ENCODE data around the gene PLSCR4. TPM values are rescaled to one million over a fixed set of nuclear protein-coding genes. Genes with fewer than 3 reads are reported as not detected.

Gene PLSCR4
- total and polyA plus RNA-seq, 8 donors: 6.1 to 76.3 (median 18.6) TPM

- Histone ChIP-seq H3K27ac (no peak overlapping the region), H3K4me3 (no peak overlapping the region), H3K27me3 (no peaks in the 10 kb centered on the region), H3K36me3 (no peaks in the 10 kb centered on the region), H3K4me1 (peaks cover 0 to 24% (median 11%) of the 10 kb centered on the region in 4 donors), H3K9me3 (no peaks in the 10 kb centered on the region)
- intact Hi-C loops (cut with DNase I; ENCODE audit: low total_unique reads): no loop called here
- no peak for TF ChIP-seq CTCF (IDR thresholded peaks at IDR 0.05)
- no peak for TF ChIP-seq POLR2AphosphoS5 (IDR thresholded peaks at IDR 0.05)
- TF ChIP-seq EP300 (IDR thresholded peaks at IDR 0.05): no peak
- no peak for TF ChIP-seq POLR2A (IDR thresholded peaks at IDR 0.05)
- no peak for DNase-seq
- 75 to 80% (median 77%) methylated on average over 3 of the region's 3 CpGs for WGBS, 5 donors
Measured at GRCh38 chr3:146279951-146280350, 29.0 kb upstream of the PLSCR4 start.

- H3K27me3 ChIP-seq: no peaks in the 10 kb centered on the region
- peaks cover 0 to 29% (median 12%) of the 10 kb centered on the region in 4 donors for H3K4me1 ChIP-seq
- H3K27ac ChIP-seq: no peak overlapping the region
- DNase-seq: no peak
- intact Hi-C loops (cut with DNase I; ENCODE audit: low total_unique reads): no loop called here
- no peaks in the 10 kb centered on the region for H3K9me3 ChIP-seq
- H3K4me3 ChIP-seq: no peak overlapping the region
- 73 to 88% (median 80%) methylated on average over 2 of the region's 2 CpGs for WGBS, 5 donors
- no peaks in the 10 kb centered on the region for H3K36me3 ChIP-seq
- TF ChIP-seq POLR2AphosphoS5 (IDR thresholded peaks at IDR 0.05) (no peak), CTCF (IDR thresholded peaks at IDR 0.05) (no peak), POLR2A (IDR thresholded peaks at IDR 0.05) (no peak), EP300 (IDR thresholded peaks at IDR 0.05) (no peak)
Measured at GRCh38 chr3:146279013-146279412, 28.1 kb upstream of the PLSCR4 start.

GRCh38 chr3:146277953-146278631 lies 27.2 kb upstream of the PLSCR4 start:
- intact Hi-C loops (cut with DNase I; ENCODE audit: low total_unique reads): no loop called here
- no peak overlapping the region for H3K4me3 ChIP-seq
- H3K27ac ChIP-seq: peak overlapping the region in 3 of 5 donors; percentile 8 to 39 (median 18)
- WGBS, 5 donors: 83 to 95% (median 86%) methylated on average over 2 of the region's 2 CpGs
- peaks cover 0 to 29% (median 12%) of the 10 kb centered on the region in 4 donors for H3K4me1 ChIP-seq
- DNase-seq: peak in 1 of 2 donors; percentile 86
- no peaks in the 10 kb centered on the region for H3K36me3 ChIP-seq
- no peaks in the 10 kb centered on the region for H3K9me3 ChIP-seq
- no peaks in the 10 kb centered on the region for H3K27me3 ChIP-seq
- TF ChIP-seq POLR2A (IDR thresholded peaks at IDR 0.05) (no peak), EP300 (IDR thresholded peaks at IDR 0.05) (no peak), POLR2AphosphoS5 (IDR thresholded peaks at IDR 0.05) (peak in 2 of 3 donors; percentile 4 to 25), CTCF (IDR thresholded peaks at IDR 0.05) (no peak)

- intact Hi-C loops (cut with DNase I; ENCODE audit: low total_unique reads): no loop called here
- no peak overlapping the region for H3K4me3 ChIP-seq
- H3K27me3 ChIP-seq: no peaks in the 10 kb centered on the region
- TF ChIP-seq POLR2AphosphoS5 (IDR thresholded peaks at IDR 0.05) (no peak), POLR2A (IDR thresholded peaks at IDR 0.05) (no peak), EP300 (IDR thresholded peaks at IDR 0.05) (no peak), CTCF (IDR thresholded peaks at IDR 0.05) (no peak)
- H3K27ac ChIP-seq: peak overlapping the region in 4 of 5 donors; percentile 7 to 67 (median 51)
- no peaks in the 10 kb centered on the region for H3K9me3 ChIP-seq
- H3K4me1 ChIP-seq: peaks cover 0 to 23% (median 10%) of the 10 kb centered on the region in 4 donors
- DNase-seq: no peak
- no peaks in the 10 kb centered on the region for H3K36me3 ChIP-seq
- WGBS, 5 donors: 86 to 98% (median 92%) methylated on average over 3 of the region's 3 CpGs
Measured at GRCh38 chr3:146275476-146275875, 24.6 kb upstream of the PLSCR4 start.
